ENCODE results near the gene ZNF862. TPM values are rescaled to one million over a fixed set of nuclear protein-coding genes. Genes with fewer than 3 reads are reported as not detected.

Gene ZNF862
- total RNA-seq, 1 donor from 2014 or later = 7.1 TPM

- no peak for DNase-seq (ENCODE audit: low read depth, low spot score)
Observed at GRCh38 chr7:149811221-149811620, 27.0 kb upstream of the ZNF862 start.

GRCh38 chr7:149811831-149812490 is 26.2 kb upstream of the ZNF862 start:
- DNase-seq (ENCODE audit: low read depth, low spot score) = no peak

- DNase-seq (ENCODE audit: low read depth, low spot score) = no peak
Observed at GRCh38 chr7:149813254-149814035, 24.7 kb upstream of the ZNF862 start.

- DNase-seq (ENCODE audit: low read depth, low spot score) = no peak
Observed at GRCh38 chr7:149814494-149814893, 23.7 kb upstream of the ZNF862 start.

GRCh38 chr7:149815121-149815520 is 23.1 kb upstream of the ZNF862 start:
- DNase-seq (ENCODE audit: low read depth, low spot score) = no peak

- DNase-seq (ENCODE audit: low read depth, low spot score) = no peak
Observed at GRCh38 chr7:149815661-149816266, 22.4 kb upstream of the ZNF862 start.

- DNase-seq (ENCODE audit: low read depth, low spot score) = no peak
Observed at GRCh38 chr7:149816267-149816751, 21.9 kb upstream of the ZNF862 start.

- DNase-seq (ENCODE audit: low read depth, low spot score) = no peak
Observed at GRCh38 chr7:149816794-149817193, 21.4 kb upstream of the ZNF862 start.

GRCh38 chr7:149817301-149817771 is 20.8 kb upstream of the ZNF862 start:
- no peak for DNase-seq (ENCODE audit: low read depth, low spot score)

GRCh38 chr7:149817836-149818535 is 20.2 kb upstream of the ZNF862 start:
- DNase-seq (ENCODE audit: low read depth, low spot score) = no peak

GRCh38 chr7:149818536-149818840 is 19.7 kb upstream of the ZNF862 start:
- DNase-seq (ENCODE audit: low read depth, low spot score) = no peak

GRCh38 chr7:149819141-149819960 is 18.8 kb upstream of the ZNF862 start:
- DNase-seq (ENCODE audit: low read depth, low spot score) = no peak

GRCh38 chr7:149819961-149820340 is 18.2 kb upstream of the ZNF862 start:
- no peak for DNase-seq (ENCODE audit: low read depth, low spot score)

- no peak for DNase-seq (ENCODE audit: low read depth, low spot score)
Observed at GRCh38 chr7:149820622-149821190, 17.5 kb upstream of the ZNF862 start.

GRCh38 chr7:149821191-149822148 is 16.7 kb upstream of the ZNF862 start:
- DNase-seq (ENCODE audit: low read depth, low spot score) = no peak

- DNase-seq (ENCODE audit: low read depth, low spot score) = no peak
Observed at GRCh38 chr7:149822353-149822943, 15.7 kb upstream of the ZNF862 start.

- DNase-seq (ENCODE audit: low read depth, low spot score) = no peak
Observed at GRCh38 chr7:149823191-149823630, 15.0 kb upstream of the ZNF862 start.

- no peak for DNase-seq (ENCODE audit: low read depth, low spot score)
Observed at GRCh38 chr7:149823631-149824199, 14.5 kb upstream of the ZNF862 start.

GRCh38 chr7:149824301-149824741 is 13.9 kb upstream of the ZNF862 start:
- no peak for DNase-seq (ENCODE audit: low read depth, low spot score)
